K562 (cell line): Measurements from ENCODE around the gene KDM2A. TPM values are rescaled to one million over a fixed set of nuclear protein-coding genes. Genes with fewer than 3 reads are reported as not detected.

Experiments
- ATAC-seq: fragments of 200-7000 bp; cut with Tn5 transposase; 3 replicates; pipeline ENCODE4 v1.9.1; 2020; ENCODE audit warnings: moderate library complexity
- BruUV-seq: library from RNA; stranded (reverse); fragments of 400-500 nt; replicated peaks from 2 replicates; lab custom pipeline; 2021; lab: Mats Ljungman, UMichigan
- CTCF ChIA-PET: fragments of 300-600 bp; formaldehyde crosslinking; extraction: SDS; loops from one replicate; lab custom pipeline; 2021; ENCODE audit warnings: low intra/inter-chr PET ratio; lab: Yijun Ruan, JAX
- POLR2A ChIA-PET: fragments of 300-600, 350-650 bp; sonication (Branson Sonifier 250); formaldehyde crosslinking; extraction: SDS; loops from one replicate; lab custom pipeline; 2021; ENCODE audit warnings: antibody characterized with exemption, inconsistent platforms; lab: Yijun Ruan, JAX
- DNase-seq, 4 experiments: peaks; one replicate each; pipeline versions ENCODE4 v3.0.0 to v3.0.0-alpha.2; 2011 to 2018; ENCODE audit warnings: low spot score in 3 of 4, mixed read lengths in 3 of 4; ENCODE audit errors: extremely low read depth in 1 of 4
- FAIRE-seq: peaks from 2 replicates; lab custom pipeline; 2011; peaks lifted over from hg19 to GRCh38; lab: Jason Lieb, UNC
- H2AFZ ChIP-seq: 2 replicates; pipeline ENCODE4 v1.6.0; 2011; ENCODE audit warnings: low read depth, low read length, control low read depth, inconsistent platforms
- H3K27ac ChIP-seq: fragments of 200-600 bp; 3 replicates; pipeline ENCODE4 v1.8.0; 2011; ENCODE audit warnings: low read depth, mild to moderate bottlenecking, control low read depth, inconsistent platforms, low read length, moderate library complexity, mixed read lengths; ENCODE audit errors: extremely low read depth
- H3K27me3 ChIP-seq, 2 experiments: fragments of 300-600 bp in 1 of 2; 2 replicates in 1 of 2; 3 replicates in 1 of 2; pipeline versions ENCODE4 v1.6.0 to v1.8.0; 2011; ENCODE audit warnings: inconsistent platforms in 2 of 2, low read length in 2 of 2, mild to moderate bottlenecking in 1 of 2, mixed read lengths in 1 of 2, moderate library complexity in 1 of 2; ENCODE audit not compliant: control insufficient read depth in 2 of 2, insufficient read depth in 2 of 2
- H3K36me3 ChIP-seq: fragments of 300-600 bp; 3 replicates; pipeline ENCODE4 v1.8.0; 2011; ENCODE audit warnings: mild to moderate bottlenecking, low read length, inconsistent platforms; ENCODE audit not compliant: control insufficient read depth, insufficient read depth
- H3K4me1 ChIP-seq, 2 experiments: fragments of 200-600 bp in 1 of 2; replicated peaks in 1 of 2; 2 replicates in 1 of 2; 3 replicates in 1 of 2; pipeline versions ENCODE4 v1.5.1 to v1.8.0; 2011; ENCODE audit warnings: inconsistent platforms in 2 of 2, low read length in 2 of 2, mild to moderate bottlenecking in 1 of 2, mixed read lengths in 1 of 2, moderate library complexity in 1 of 2; ENCODE audit not compliant: control insufficient read depth in 2 of 2, insufficient read depth in 2 of 2
- H3K4me2 ChIP-seq: 2 replicates; pipeline ENCODE4 v1.6.1; 2011; ENCODE audit warnings: low read length, control low read depth, inconsistent platforms, mixed read lengths; ENCODE audit not compliant: insufficient read depth
- H3K4me3 ChIP-seq: fragments of 200-600 bp; sonication (generic), shearing (Covaris generic); 2 replicates; pipeline ENCODE4 v1.5.1; 2016; ENCODE audit warnings: control low read depth, inconsistent platforms
- H3K79me2 ChIP-seq: fragments of 200-600 bp; 3 replicates; pipeline ENCODE4 v1.8.0; 2011; ENCODE audit warnings: low read length, inconsistent platforms; ENCODE audit not compliant: control insufficient read depth, insufficient read depth
- H3K9ac ChIP-seq, 2 experiments: 2 replicates each; pipeline versions ENCODE4 v1.6.0 to v1.6.1; 2011; ENCODE audit warnings: low read depth in 2 of 2, low read length in 2 of 2, control low read depth in 1 of 2, inconsistent platforms in 1 of 2, mild to moderate bottlenecking in 1 of 2, mixed read lengths in 1 of 2; ENCODE audit not compliant: insufficient read depth in 1 of 2
- H3K9me1 ChIP-seq: one replicate; pipeline ENCODE4 v1.6.0; 2011; ENCODE audit warnings: inconsistent platforms, mild to moderate bottlenecking, low read length, moderate library complexity; ENCODE audit not compliant: control insufficient read depth, insufficient read depth
- H3K9me3 ChIP-seq: replicated peaks from 2 replicates; pipeline ENCODE4 v1.5.1; 2011; ENCODE audit warnings: low read depth, low read length, inconsistent platforms; ENCODE audit not compliant: control insufficient read depth, insufficient read depth
- H4K20me1 ChIP-seq: replicated peaks from 2 replicates; pipeline ENCODE4 v1.6.1; 2011; ENCODE audit warnings: low read length, inconsistent platforms, mixed read lengths; ENCODE audit not compliant: control insufficient read depth, insufficient read depth
- PCBP1 ChIP-seq: fragments of 200-400 bp; formaldehyde crosslinking; IDR thresholded peaks from 2 replicates; pipeline ENCODE4 v1.6.1; 2018; ENCODE audit warnings: mild to moderate bottlenecking, low read depth, low read length; ENCODE audit not compliant: poor library complexity, severe bottlenecking
- RAD51 ChIP-seq: fragments of 450-650 bp; IDR thresholded peaks from 2 replicates; pipeline ENCODE4 v1.7.1; 2016; ENCODE audit warnings: low read depth, mild to moderate bottlenecking, borderline replicate concordance
- USF1 ChIP-seq: sonication (generic); formaldehyde crosslinking; IDR thresholded peaks from 2 replicates; pipeline ENCODE4 v1.9.0; 2022; ENCODE audit warnings: mild to moderate bottlenecking, missing genetic modification reagents
- USF2 ChIP-seq: sonication (generic); formaldehyde crosslinking; IDR thresholded peaks from 2 replicates; pipeline ENCODE4 v1.5.0; 2020; ENCODE audit warnings: missing genetic modification reagents
- WGBS: fragments of 100-300 bp; shearing (Covaris generic); methylation state at CpG from one replicate; pipeline ENCODE4 v1.1.6; 2016; ENCODE audit warnings: low coverage, mixed read lengths; ENCODE audit not compliant: insufficient coverage; ENCODE audit errors: missing lambda C conversion rate; 5-methylcytosine and 5-hydroxymethylcytosine counted together
- in situ Hi-C: fragments of 300-500 bp; cut with MboI; formaldehyde crosslinking; loops from 4 replicates; pipeline ENCODE4 v1.15.0; 2018; ENCODE audit warnings: inconsistent platforms, mixed read lengths
- intact Hi-C: fragments of 100-400 bp; cut with micrococcal nuclease; formaldehyde crosslinking; loops from 2 replicates; pipeline ENCODE4 v1.14.2; 2022
- polyA plus RNA-seq, 8 experiments: library from polyadenylated mRNA; depleted of rRNA in 4 of 8; stranded (reverse) in 5 of 8; unstranded in 3 of 8; fragments of >200 nt; fragmentation: Nextera tagmentation in 2 of 8; fragmentation: Illumina TruSeq in 1 of 8; extraction: Ambion mirVana in 2 of 8; extraction: Trizol in 1 of 8; gene quantifications; 2 replicates each; pipeline versions ENCODE4 v1.2.1 to v1.2.3, GENCODE V29; 2011 to 2014; ENCODE audit warnings: inconsistent platforms in 1 of 8, missing spikeins in 1 of 8
- total RNA-seq, 7 experiments: library from RNA; depleted of rRNA in 6 of 7; stranded (reverse); fragments of >200 nt in 6 of 7; fragmentation: Illumina TruSeq in 2 of 7; extraction: Trizol in 2 of 7; gene quantifications; 2 replicates each; pipeline versions ENCODE4 v1.2.1 to v1.2.3, GENCODE V29; 2011 to 2021; ENCODE audit warnings: low replicate concordance in 1 of 7

KDM2A gene
- total and polyA plus RNA-seq, 9 of the 15 experiments (the other 6 are each of a cell fraction or from before 2014, with no cell fraction given) = 5.0 to 39.3 (median 21.3) TPM

- ATAC-seq = no peak
- CTCF ChIA-PET = interaction anchor here (0.6 kb wide), 1 partner anchor 200 kb away, joined by 4 read pairs; no protein-coding TSS in a partner anchor
Measured at GRCh38 chr11:67076202-67076601, 42.9 kb upstream of the KDM2A start.

More at GRCh38 chr11:67076202-67076601, 42.9 kb upstream of the KDM2A start:
- H3K27me3 ChIP-seq = no peaks in the 10 kb centered on the region
- H3K4me1 ChIP-seq = peaks cover 11 to 23% of the 10 kb centered on the region in 2 experiments; a peak in 4 of 5 replicates
- H3K36me3 ChIP-seq = no peaks in the 10 kb centered on the region
- no peak overlapping the region for H2AFZ ChIP-seq
- H3K4me3 ChIP-seq = no peak overlapping the region
- no peak for DNase-seq
- H3K9me3 ChIP-seq = no peaks in the 10 kb centered on the region
- FAIRE-seq = no peak
- POLR2A ChIA-PET = interaction anchor here (0.6 to 1.1 kb wide), 3 partner anchors 10 to 17 kb away, joined by 3 to 4 read pairs (median 3); no protein-coding TSS in a partner anchor
- WGBS = 49% methylated on average over 6 of the region's 6 CpGs
- no peak overlapping the region for H3K27ac ChIP-seq
- no peak overlapping the region for H3K4me2 ChIP-seq
- in situ Hi-C loops (no loop called here), intact Hi-C loops (no loop called here)
- H4K20me1 ChIP-seq = no peaks in the 10 kb centered on the region
- H3K9me1 ChIP-seq = no peaks in the 10 kb centered on the region
- H3K79me2 ChIP-seq = no peaks in the 10 kb centered on the region
- TF ChIP-seq RAD51 (0 out of 2 replicates have a peak, but pooled peaks have one; percentile 2), USF2 (peak; percentile 27; the same call in 1 of the 2 replicates), USF1 (peak; percentile 48), PCBP1 (no peak)
- no peak overlapping the region for H3K9ac ChIP-seq
- no TSS peak for BruUV-seq
